HepG2 (cell line): ENCODE measurements around the gene PRR36. TPM values are rescaled to one million over a fixed set of nuclear protein-coding genes. Genes with fewer than 3 reads are reported as not detected.

ENCODE experiments used
- AKAP8 ChIP-seq: sonication (generic); formaldehyde crosslinking; IDR thresholded peaks from 2 replicates; pipeline ENCODE4 v1.5.1; 2020; ENCODE audit warnings: mild to moderate bottlenecking, missing genetic modification reagents
- ARNTL ChIP-seq: sonication (generic); formaldehyde crosslinking; IDR thresholded peaks from 2 replicates; pipeline ENCODE4 v1.4.0; 2020; ENCODE audit warnings: mild to moderate bottlenecking, missing genetic modification reagents
- DMAP1 ChIP-seq: IDR thresholded peaks from 2 replicates; pipeline ENCODE4 v1.6.1; 2016
- FOXC1 ChIP-seq: sonication (generic); formaldehyde crosslinking; IDR thresholded peaks from 2 replicates; pipeline ENCODE4 v1.8.0; 2022; ENCODE audit warnings: mild to moderate bottlenecking, missing genetic modification reagents, borderline replicate concordance
- HNRNPLL ChIP-seq: fragments of 200-400 bp; formaldehyde crosslinking; IDR thresholded peaks from 2 replicates; pipeline ENCODE4 v1.6.1; 2017; ENCODE audit warnings: mild to moderate bottlenecking, low read depth, low read length; ENCODE audit not compliant: poor library complexity, severe bottlenecking
- IKZF1 ChIP-seq: fragments of 450-650 bp; IDR thresholded peaks from 2 replicates; pipeline ENCODE4 v1.7.1; 2016
- LCORL ChIP-seq, 2 experiments: fragments of 450-650 bp in 1 of 2; sonication (generic) in 1 of 2; formaldehyde crosslinking in 1 of 2; IDR thresholded peaks; 2 replicates each; pipeline versions ENCODE4 v1.5.0 to v1.6.1; 2017 to 2020; ENCODE audit warnings: antibody characterized with exemption in 1 of 2, missing genetic modification reagents in 1 of 2
- NFYB ChIP-seq: sonication (generic); formaldehyde crosslinking; IDR thresholded peaks from 2 replicates; pipeline ENCODE4 v1.4.0; 2020; ENCODE audit warnings: missing genetic modification reagents
- NR2C2 ChIP-seq: sonication (generic); formaldehyde crosslinking; IDR thresholded peaks from 2 replicates; pipeline ENCODE4 v1.4.0; 2020; ENCODE audit warnings: missing genetic modification reagents, mild to moderate bottlenecking, moderate library complexity, borderline replicate concordance
- PHF8 ChIP-seq: sonication (generic); formaldehyde crosslinking; IDR thresholded peaks from 2 replicates; pipeline ENCODE4 v1.5.0; 2020; ENCODE audit warnings: missing genetic modification reagents
- RFXAP ChIP-seq: sonication (generic); formaldehyde crosslinking; IDR thresholded peaks from 2 replicates; pipeline ENCODE4 v1.4.0; 2020; ENCODE audit warnings: missing genetic modification reagents, borderline replicate concordance
- TRIM24 ChIP-seq: sonication (generic); formaldehyde crosslinking; IDR thresholded peaks from 2 replicates; pipeline ENCODE4 v1.8.0; 2022; ENCODE audit warnings: mild to moderate bottlenecking, missing genetic modification reagents
- ZFP36L1 ChIP-seq: sonication (generic); formaldehyde crosslinking; IDR thresholded peaks from 2 replicates; pipeline ENCODE4 v1.8.0; 2022; ENCODE audit warnings: mild to moderate bottlenecking, missing genetic modification reagents, moderate library complexity
- ZFY ChIP-seq: sonication (generic); formaldehyde crosslinking; IDR thresholded peaks from 2 replicates; pipeline ENCODE4 v1.4.0; 2020; ENCODE audit warnings: missing genetic modification reagents
- ZNF34 ChIP-seq: sonication (generic); formaldehyde crosslinking; IDR thresholded peaks from 2 replicates; pipeline ENCODE4 v1.4.0; 2020; ENCODE audit warnings: mild to moderate bottlenecking, missing genetic modification reagents, borderline replicate concordance
- ZNF501 ChIP-seq: sonication (generic); formaldehyde crosslinking; IDR thresholded peaks from 2 replicates; pipeline ENCODE4 v1.5.1; 2020; ENCODE audit warnings: mild to moderate bottlenecking, moderate library complexity, missing genetic modification reagents
- ZNF543 ChIP-seq: sonication (generic); formaldehyde crosslinking; IDR thresholded peaks from 2 replicates; pipeline ENCODE4 v1.4.0; 2020; ENCODE audit warnings: mild to moderate bottlenecking, missing genetic modification reagents
- ZNF607 ChIP-seq: sonication (generic); formaldehyde crosslinking; IDR thresholded peaks from 2 replicates; pipeline ENCODE4 v1.5.1; 2020; ENCODE audit warnings: missing genetic modification reagents, mild to moderate bottlenecking, borderline replicate concordance
- ZNF724P ChIP-seq: sonication (generic); formaldehyde crosslinking; IDR thresholded peaks from 2 replicates; pipeline ENCODE4 v1.8.0; 2022; ENCODE audit warnings: missing genetic modification reagents, borderline replicate concordance
- ZNF772 ChIP-seq: sonication (generic); formaldehyde crosslinking; IDR thresholded peaks from 2 replicates; pipeline ENCODE4 v1.5.0; 2020; ENCODE audit warnings: mild to moderate bottlenecking, missing genetic modification reagents
- polyA plus RNA-seq, 8 experiments: library from polyadenylated mRNA; depleted of rRNA in 3 of 8; stranded (reverse) in 7 of 8; unstranded in 1 of 8; fragments of >200 nt; fragmentation: Illumina TruSeq in 4 of 8; extraction: Trizol in 4 of 8; gene quantifications; 2 replicates each; pipeline versions ENCODE4 v1.2.1 to v1.2.3, GENCODE V29; 2011 to 2016; ENCODE audit warnings: low read depth in 4 of 8, missing spikeins in 1 of 8, mixed read lengths in 1 of 8; ENCODE audit not compliant: insufficient read depth in 1 of 8
- total RNA-seq, 5 experiments: library from RNA; depleted of rRNA; stranded (reverse); fragments of >200 nt; fragmentation: Illumina TruSeq; extraction: Trizol; gene quantifications; 2 replicates each; pipeline ENCODE4 v1.2.3, GENCODE V29; 2016; ENCODE audit warnings: low read depth in 1 of 5
- TF ChIP-seq, protein P1 (sequence below): sonication (generic); formaldehyde crosslinking; IDR thresholded peaks from 2 replicates; pipeline ENCODE4 v1.4.0; 2020; ENCODE audit warnings: missing genetic modification reagents
- TF ChIP-seq, protein P2 (sequence below): sonication (generic); formaldehyde crosslinking; IDR thresholded peaks from 2 replicates; pipeline ENCODE4 v1.4.0; 2020; ENCODE audit warnings: mild to moderate bottlenecking, missing genetic modification reagents
- TF ChIP-seq, protein P3 (sequence below): sonication (generic); formaldehyde crosslinking; IDR thresholded peaks from 2 replicates; pipeline ENCODE4 v1.8.0; 2023; ENCODE audit warnings: mild to moderate bottlenecking, missing genetic modification reagents

Gene PRR36
- total and polyA plus RNA-seq, 2 of the 13 experiments (the other 11 are each of a cell fraction or from before 2014, with no cell fraction given) = 0.07 to 0.17 TPM

DNA sequence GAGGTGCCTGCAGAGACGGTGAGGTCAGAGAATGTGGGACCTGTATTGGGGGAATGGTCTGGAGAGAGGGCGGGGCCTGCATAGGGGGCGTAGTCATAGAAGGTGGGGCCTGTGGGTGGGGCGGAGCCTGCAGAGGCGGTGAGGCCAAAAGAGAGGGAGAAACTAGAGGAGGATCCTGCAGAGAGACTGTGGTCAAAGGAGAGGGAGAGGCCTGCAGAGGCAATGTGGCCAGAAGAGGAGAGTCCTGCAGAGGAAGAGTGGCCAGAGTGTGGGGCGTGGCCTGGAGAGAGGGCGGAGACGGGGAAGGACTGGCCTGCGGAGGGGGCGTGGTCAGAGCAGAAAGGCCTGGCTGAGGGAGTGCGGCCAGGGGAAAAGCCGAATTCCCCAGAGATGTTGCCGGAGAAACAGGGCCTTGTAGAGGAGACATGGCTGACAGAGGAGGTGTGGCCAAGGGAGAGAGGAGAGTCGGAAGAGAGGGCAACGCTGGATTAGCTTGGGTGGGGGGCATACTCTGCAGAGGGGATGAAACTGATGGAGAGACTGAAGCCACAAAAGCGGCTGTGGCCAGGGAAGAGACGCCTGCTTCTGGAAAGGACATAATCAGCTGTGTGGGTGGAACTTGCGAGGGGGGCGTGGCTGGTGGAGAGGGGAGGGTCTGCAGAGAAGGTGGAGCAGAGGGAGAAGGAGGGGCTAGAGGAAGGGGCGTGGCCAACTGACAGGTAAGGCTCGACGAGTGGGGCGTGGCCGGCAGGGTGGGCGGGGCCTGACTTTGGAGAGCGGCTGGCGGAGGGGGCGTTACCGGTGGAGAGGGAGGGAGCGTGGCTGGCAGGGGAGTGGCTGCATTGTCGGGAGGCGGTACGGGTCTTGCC lies 2.5 kb downstream of the PRR36 start (continued):
- TF ChIP-seq ARNTL (peak; percentile 25; the same call in 1 of the 2 replicates), NR2C2 (CRISPR knock-in tag) (0 out of 2 replicates have a peak, but pooled peaks have one; percentile 16), DMAP1 (CRISPR knock-in tag) (no peak), IKZF1 (no peak), ZNF34 (0 out of 2 replicates have a peak, but pooled peaks have one; percentile 28), TRIM24 (CRISPR knock-in tag) (no peak), AKAP8 (no peak), FOXC1 (CRISPR knock-in tag) (0 out of 2 replicates have a peak, but pooled peaks have one; percentile 31), ZNF543 (no peak), LCORL (IDR thresholded peaks at IDR 0.05) (no peak), LCORL (CRISPR knock-in tag; IDR thresholded peaks at IDR 0.05) (peak; percentile 84), ZNF501 (CRISPR knock-in tag) (peak; percentile 45; the same call in 1 of the 2 replicates), ZNF724P (0 out of 2 replicates have a peak, but pooled peaks have one; percentile 35), PHF8 (CRISPR knock-in tag) (peak; percentile 31; the same call in 1 of the 2 replicates), HNRNPLL (peak; percentile 55), NFYB (no peak), RFXAP (0 out of 2 replicates have a peak, but pooled peaks have one; percentile 32), ZNF607 (CRISPR knock-in tag) (peak; percentile 18; the same call in 1 of the 2 replicates), ZFY (CRISPR knock-in tag) (peak; percentile 41), ZNF772 (0 out of 2 replicates have a peak, but pooled peaks have one; percentile 25), ZFP36L1 (CRISPR knock-in tag) (peak; percentile 57; the same call in 1 of the 2 replicates)
- TF ChIP-seq, protein P1, sequence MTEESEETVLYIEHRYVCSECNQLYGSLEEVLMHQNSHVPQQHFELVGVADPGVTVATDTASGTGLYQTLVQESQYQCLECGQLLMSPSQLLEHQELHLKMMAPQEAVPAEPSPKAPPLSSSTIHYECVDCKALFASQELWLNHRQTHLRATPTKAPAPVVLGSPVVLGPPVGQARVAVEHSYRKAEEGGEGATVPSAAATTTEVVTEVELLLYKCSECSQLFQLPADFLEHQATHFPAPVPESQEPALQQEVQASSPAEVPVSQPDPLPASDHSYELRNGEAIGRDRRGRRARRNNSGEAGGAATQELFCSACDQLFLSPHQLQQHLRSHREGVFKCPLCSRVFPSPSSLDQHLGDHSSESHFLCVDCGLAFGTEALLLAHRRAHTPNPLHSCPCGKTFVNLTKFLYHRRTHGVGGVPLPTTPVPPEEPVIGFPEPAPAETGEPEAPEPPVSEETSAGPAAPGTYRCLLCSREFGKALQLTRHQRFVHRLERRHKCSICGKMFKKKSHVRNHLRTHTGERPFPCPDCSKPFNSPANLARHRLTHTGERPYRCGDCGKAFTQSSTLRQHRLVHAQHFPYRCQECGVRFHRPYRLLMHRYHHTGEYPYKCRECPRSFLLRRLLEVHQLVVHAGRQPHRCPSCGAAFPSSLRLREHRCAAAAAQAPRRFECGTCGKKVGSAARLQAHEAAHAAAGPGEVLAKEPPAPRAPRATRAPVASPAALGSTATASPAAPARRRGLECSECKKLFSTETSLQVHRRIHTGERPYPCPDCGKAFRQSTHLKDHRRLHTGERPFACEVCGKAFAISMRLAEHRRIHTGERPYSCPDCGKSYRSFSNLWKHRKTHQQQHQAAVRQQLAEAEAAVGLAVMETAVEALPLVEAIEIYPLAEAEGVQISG (CRISPR knock-in tag) = 0 out of 2 replicates have a peak, but pooled peaks have one; percentile 12
- TF ChIP-seq, protein P2, sequence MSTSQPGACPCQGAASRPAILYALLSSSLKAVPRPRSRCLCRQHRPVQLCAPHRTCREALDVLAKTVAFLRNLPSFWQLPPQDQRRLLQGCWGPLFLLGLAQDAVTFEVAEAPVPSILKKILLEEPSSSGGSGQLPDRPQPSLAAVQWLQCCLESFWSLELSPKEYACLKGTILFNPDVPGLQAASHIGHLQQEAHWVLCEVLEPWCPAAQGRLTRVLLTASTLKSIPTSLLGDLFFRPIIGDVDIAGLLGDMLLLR (CRISPR knock-in tag) = 0 out of 2 replicates have a peak, but pooled peaks have one; percentile 43
- TF ChIP-seq, protein P3, sequence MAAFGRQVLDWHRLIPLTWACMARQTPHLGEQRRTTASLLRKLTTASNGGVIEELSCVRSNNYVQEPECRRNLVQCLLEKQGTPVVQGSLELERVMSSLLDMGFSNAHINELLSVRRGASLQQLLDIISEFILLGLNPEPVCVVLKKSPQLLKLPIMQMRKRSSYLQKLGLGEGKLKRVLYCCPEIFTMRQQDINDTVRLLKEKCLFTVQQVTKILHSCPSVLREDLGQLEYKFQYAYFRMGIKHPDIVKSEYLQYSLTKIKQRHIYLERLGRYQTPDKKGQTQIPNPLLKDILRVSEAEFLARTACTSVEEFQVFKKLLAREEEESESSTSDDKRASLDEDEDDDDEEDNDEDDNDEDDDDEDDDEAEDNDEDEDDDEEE (CRISPR knock-in tag) = 0 out of 2 replicates have a peak, but pooled peaks have one; percentile 74
